Measurements from ENCODE around the gene ALPI.

DNA sequence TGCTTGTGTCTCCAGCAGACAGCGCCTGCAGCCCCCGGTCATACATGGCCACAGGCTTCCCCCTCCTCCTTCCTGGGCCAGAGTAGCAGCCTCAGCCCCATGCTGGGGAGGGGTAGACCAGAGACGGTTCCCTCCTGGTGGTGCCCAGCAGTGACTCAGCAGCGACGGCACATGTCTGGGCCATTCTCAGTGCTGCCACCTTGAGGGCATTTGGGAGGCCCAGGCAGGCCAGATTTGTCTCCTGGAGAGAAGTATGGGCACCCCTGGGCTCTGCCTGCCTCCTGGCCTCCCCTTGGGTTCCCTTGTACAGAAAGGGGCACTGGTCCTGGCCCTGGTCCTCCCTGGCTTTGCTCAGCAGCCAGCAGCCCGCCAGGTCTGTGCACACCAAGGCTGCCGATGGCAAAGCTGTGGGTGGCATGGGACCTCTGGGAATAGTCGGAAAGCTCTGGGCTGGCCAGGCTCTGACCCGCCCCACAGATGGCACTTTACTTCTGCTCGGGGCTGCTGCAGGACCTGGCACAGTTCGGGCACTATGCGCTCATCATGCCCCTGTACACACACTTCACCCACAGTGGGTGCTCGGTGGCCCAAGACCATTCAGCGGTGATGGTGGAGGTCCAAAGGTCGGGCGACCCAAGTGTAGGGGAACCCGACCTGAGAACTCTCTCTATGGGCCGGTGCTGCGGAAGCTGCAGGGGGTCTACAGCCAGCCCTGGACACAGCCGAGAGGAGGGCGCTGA lies 11.4 kb upstream of the ALPI start:
- TF ChIP-seq CTCF (IDR thresholded peaks at IDR 0.05 in 2 of 3, conservative IDR thresholded peaks at IDR 0.05 in 1 of 3; ENCODE audit: borderline replicate concordance in 1 of 3, insufficient read depth in 1 of 3, low read depth in 2 of 3, low read length in 2 of 3): peak; percentile 59 to 93 (median 79); a peak in 5 of 6 replicates
- no peak for TF ChIP-seq EZH2 (IDR thresholded peaks at IDR 0.05)
- no peak for TF ChIP-seq ZFX (IDR thresholded peaks at IDR 0.05)
- TF ChIP-seq, protein P1, sequence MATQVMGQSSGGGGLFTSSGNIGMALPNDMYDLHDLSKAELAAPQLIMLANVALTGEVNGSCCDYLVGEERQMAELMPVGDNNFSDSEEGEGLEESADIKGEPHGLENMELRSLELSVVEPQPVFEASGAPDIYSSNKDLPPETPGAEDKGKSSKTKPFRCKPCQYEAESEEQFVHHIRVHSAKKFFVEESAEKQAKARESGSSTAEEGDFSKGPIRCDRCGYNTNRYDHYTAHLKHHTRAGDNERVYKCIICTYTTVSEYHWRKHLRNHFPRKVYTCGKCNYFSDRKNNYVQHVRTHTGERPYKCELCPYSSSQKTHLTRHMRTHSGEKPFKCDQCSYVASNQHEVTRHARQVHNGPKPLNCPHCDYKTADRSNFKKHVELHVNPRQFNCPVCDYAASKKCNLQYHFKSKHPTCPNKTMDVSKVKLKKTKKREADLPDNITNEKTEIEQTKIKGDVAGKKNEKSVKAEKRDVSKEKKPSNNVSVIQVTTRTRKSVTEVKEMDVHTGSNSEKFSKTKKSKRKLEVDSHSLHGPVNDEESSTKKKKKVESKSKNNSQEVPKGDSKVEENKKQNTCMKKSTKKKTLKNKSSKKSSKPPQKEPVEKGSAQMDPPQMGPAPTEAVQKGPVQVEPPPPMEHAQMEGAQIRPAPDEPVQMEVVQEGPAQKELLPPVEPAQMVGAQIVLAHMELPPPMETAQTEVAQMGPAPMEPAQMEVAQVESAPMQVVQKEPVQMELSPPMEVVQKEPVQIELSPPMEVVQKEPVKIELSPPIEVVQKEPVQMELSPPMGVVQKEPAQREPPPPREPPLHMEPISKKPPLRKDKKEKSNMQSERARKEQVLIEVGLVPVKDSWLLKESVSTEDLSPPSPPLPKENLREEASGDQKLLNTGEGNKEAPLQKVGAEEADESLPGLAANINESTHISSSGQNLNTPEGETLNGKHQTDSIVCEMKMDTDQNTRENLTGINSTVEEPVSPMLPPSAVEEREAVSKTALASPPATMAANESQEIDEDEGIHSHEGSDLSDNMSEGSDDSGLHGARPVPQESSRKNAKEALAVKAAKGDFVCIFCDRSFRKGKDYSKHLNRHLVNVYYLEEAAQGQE (IDR thresholded peaks at IDR 0.05; ENCODE audit: low read depth): no peak
- TF ChIP-seq FOSL1 (IDR thresholded peaks at IDR 0.05; ENCODE audit: low read depth): no peak
- no peak for TF ChIP-seq POLR2A (IDR thresholded peaks at IDR 0.05; ENCODE audit: borderline replicate concordance, extremely low read depth, insufficient read depth, insufficient read length)
- TF ChIP-seq CEBPB (IDR thresholded peaks at IDR 0.05; ENCODE audit: low read depth): no peak
- no peak for TF ChIP-seq ZNF274 (IDR thresholded peaks at IDR 0.05; ENCODE audit: low read depth, low read length)
- no peak for TF ChIP-seq POLR2AphosphoS5 (IDR thresholded peaks at IDR 0.05; ENCODE audit: low read depth, low read length)
- TF ChIP-seq CBX3 (IDR thresholded peaks at IDR 0.05; ENCODE audit: low read depth): no peak

All from HCT116 (cell line).